Measurements from ENCODE around the gene NT5E.

DNA sequence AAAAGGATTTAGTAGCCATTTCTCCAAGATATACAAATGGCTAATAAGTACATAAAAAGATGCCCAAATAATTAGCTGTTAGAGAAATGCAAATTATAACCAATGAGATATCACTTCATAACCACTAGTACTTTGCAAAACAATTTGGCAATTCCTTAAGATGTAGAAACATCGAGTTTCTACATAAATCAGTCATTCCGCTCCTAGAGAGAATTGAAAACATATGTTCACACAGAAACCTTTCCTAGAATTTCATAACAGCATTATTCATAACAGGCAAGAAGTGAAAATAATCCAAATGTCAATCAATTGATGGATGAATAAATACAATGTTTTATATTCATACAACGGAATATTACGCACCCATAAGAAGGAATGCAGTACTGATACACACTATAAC lies 20.5 kb upstream of the NT5E start:
- TF ChIP-seq POLR2A (IDR thresholded peaks at IDR 0.05), result no peak
- TF ChIP-seq, protein P1, sequence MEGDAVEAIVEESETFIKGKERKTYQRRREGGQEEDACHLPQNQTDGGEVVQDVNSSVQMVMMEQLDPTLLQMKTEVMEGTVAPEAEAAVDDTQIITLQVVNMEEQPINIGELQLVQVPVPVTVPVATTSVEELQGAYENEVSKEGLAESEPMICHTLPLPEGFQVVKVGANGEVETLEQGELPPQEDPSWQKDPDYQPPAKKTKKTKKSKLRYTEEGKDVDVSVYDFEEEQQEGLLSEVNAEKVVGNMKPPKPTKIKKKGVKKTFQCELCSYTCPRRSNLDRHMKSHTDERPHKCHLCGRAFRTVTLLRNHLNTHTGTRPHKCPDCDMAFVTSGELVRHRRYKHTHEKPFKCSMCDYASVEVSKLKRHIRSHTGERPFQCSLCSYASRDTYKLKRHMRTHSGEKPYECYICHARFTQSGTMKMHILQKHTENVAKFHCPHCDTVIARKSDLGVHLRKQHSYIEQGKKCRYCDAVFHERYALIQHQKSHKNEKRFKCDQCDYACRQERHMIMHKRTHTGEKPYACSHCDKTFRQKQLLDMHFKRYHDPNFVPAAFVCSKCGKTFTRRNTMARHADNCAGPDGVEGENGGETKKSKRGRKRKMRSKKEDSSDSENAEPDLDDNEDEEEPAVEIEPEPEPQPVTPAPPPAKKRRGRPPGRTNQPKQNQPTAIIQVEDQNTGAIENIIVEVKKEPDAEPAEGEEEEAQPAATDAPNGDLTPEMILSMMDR (IDR thresholded peaks at IDR 0.05), result no peak
